ENCODE data around the gene OBP2B.

DNA sequence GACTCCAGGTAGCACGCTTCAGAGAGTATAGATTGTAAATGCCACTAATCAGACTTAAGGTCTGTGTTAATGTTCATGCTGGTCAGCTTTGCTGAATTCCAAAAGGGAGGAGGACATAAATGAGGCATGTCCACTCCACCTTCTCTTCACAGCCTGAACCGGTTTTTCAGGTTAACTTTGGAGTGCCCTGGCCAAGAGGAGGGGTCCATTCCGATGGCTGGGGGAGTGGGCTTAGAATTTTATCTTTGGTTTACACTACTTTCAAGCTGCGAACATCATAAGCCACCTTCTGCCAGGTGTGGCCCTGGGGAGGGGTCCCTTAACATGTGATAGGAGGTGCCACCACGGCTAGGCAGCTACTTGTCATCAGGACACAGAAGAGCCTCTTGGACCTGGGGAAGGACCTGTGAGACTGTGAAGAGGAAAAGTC, 41.7 kb upstream of the OBP2B start:
- TF ChIP-seq CTCF (IDR thresholded peaks at IDR 0.05) (no peak), POLR2AphosphoS5 (IDR thresholded peaks at IDR 0.05) (no peak), POLR2A (IDR thresholded peaks at IDR 0.05) (no peak)

All from sigmoid colon (tissue), 4 donors.